Esophagus squamous epithelium (tissue), 5 donors: ENCODE results near the gene CTCF. TPM values are rescaled to one million over a fixed set of nuclear protein-coding genes. Genes with fewer than 3 reads are reported as not detected.

Experiments
- DNase-seq: peaks from one replicate; lab custom pipeline; 2025; lab: John Stamatoyannopoulos, UW
- H3K27ac ChIP-seq, 4 donors: fragments of 200-600 bp; sonication (generic); one replicate each; pipeline ENCODE4 v1.5.1; 2016 to 2019; ENCODE audit warnings: mild to moderate bottlenecking in 1 of 4
- H3K27me3 ChIP-seq, 4 donors: fragments of 200-600 bp; sonication (generic); 1 replicate in 3 of 4; 2 replicates in 1 of 4; pipeline versions ENCODE4 v1.5.1 to v1.6.0; 2017 to 2021; ENCODE audit warnings: antibody characterized with exemption in 1 of 4
- H3K36me3 ChIP-seq, 3 donors: fragments of 200-600 bp; sonication (generic); one replicate each; pipeline ENCODE4 v1.5.1; 2016 to 2019
- H3K4me1 ChIP-seq, 3 donors: fragments of 200-600 bp; sonication (generic); one replicate each; pipeline ENCODE4 v1.5.1; 2017 to 2019
- H3K4me3 ChIP-seq, 4 donors: fragments of 200-600 bp; sonication (generic); 1 replicate in 3 of 4; 2 replicates in 1 of 4; pipeline ENCODE4 v1.5.1; 2016 to 2019; ENCODE audit warnings: mild to moderate bottlenecking in 2 of 4, moderate library complexity in 1 of 4
- H3K9me3 ChIP-seq, 3 donors: fragments of 200-600 bp; sonication (generic); one replicate each; pipeline ENCODE4 v1.5.1; 2016 to 2019
- CTCF ChIP-seq, 6 experiments: fragments of 450-650 bp in 4 of 6; fragments of 200-600 bp in 2 of 6; sonication (generic) in 2 of 6; IDR thresholded peaks; one replicate each; pipeline ENCODE4 v1.5.1; 2016 to 2019; ENCODE audit warnings: antibody characterized with exemption in 6 of 6, mild to moderate bottlenecking in 4 of 6, moderate library complexity in 4 of 6
- POLR2A ChIP-seq, 4 donors: fragments of 450-650 bp; IDR thresholded peaks; one replicate each; pipeline ENCODE4 v1.6.1; 2017; ENCODE audit warnings: antibody characterized with exemption in 4 of 4, mild to moderate bottlenecking in 4 of 4, moderate library complexity in 3 of 4
- WGBS, 2 donors: methylation state at CpG; one replicate each; pipeline ENCODE4 v1.1.5; 2018; 5-methylcytosine and 5-hydroxymethylcytosine counted together
- intact Hi-C: fragments of 100-400 bp; cut with DNase I; formaldehyde crosslinking; loops from one replicate; pipeline ENCODE4 v1.15.0; 2022
- total RNA-seq, 4 donors: library from RNA; depleted of rRNA; stranded (reverse); fragments of >200 nt; gene quantifications; one replicate each; pipeline ENCODE4 v1.1.0, GENCODE V29; 2016
- donor health status: DM: yes; HTN: yes; CAD: no.

The CTCF gene
- total RNA-seq, 4 donors from 2014 or later: 29.9 to 35.5 (median 33.5) TPM

- no peak overlapping the region for H3K27ac ChIP-seq
Measured at GRCh38 chr16:67594256-67594915, 32.1 kb downstream of the CTCF start.

GRCh38 chr16:67594956-67595355, 32.6 kb downstream of the CTCF start:
- intact Hi-C loops: no loop called here
- WGBS, 2 donors: 42 to 50% methylated on average over 1 of the region's 1 CpG
- DNase-seq: no peak
- no peak for TF ChIP-seq POLR2A (IDR thresholded peaks at IDR 0.05)
- TF ChIP-seq CTCF (IDR thresholded peaks at IDR 0.05): no peak
- H3K36me3 ChIP-seq: peaks cover 0 to 13% (median 0%) of the 10 kb centered on the region in 3 donors
- no peaks in the 10 kb centered on the region for H3K9me3 ChIP-seq
- H3K27ac ChIP-seq: no peak overlapping the region
- peaks cover 0 to 16% (median 0%) of the 10 kb centered on the region in 3 donors for H3K4me1 ChIP-seq
- no peak overlapping the region for H3K4me3 ChIP-seq
- H3K27me3 ChIP-seq: no peaks in the 10 kb centered on the region

More at GRCh38 chr16:67594256-67594915, 32.1 kb downstream of the CTCF start:
- H3K36me3 ChIP-seq: peaks cover 0 to 13% (median 4%) of the 10 kb centered on the region in 3 donors
- 88 to 92% methylated on average over 5 of the region's 5 CpGs for WGBS, 2 donors
- no peak for DNase-seq
- H3K27me3 ChIP-seq: no peaks in the 10 kb centered on the region
- intact Hi-C loops: no loop called here
- TF ChIP-seq CTCF (IDR thresholded peaks at IDR 0.05) (no peak), POLR2A (IDR thresholded peaks at IDR 0.05) (no peak)
- no peak overlapping the region for H3K4me3 ChIP-seq
- H3K9me3 ChIP-seq: no peaks in the 10 kb centered on the region
- peaks cover 0 to 16% (median 0%) of the 10 kb centered on the region in 3 donors for H3K4me1 ChIP-seq

GRCh38 chr16:67598527-67598926, 36.2 kb downstream of the CTCF start:
- DNase-seq: no peak
- TF ChIP-seq POLR2A (IDR thresholded peaks at IDR 0.05) (no peak), CTCF (IDR thresholded peaks at IDR 0.05) (no peak)
- H3K36me3 ChIP-seq: peaks cover 0 to 8% (median 0%) of the 10 kb centered on the region in 3 donors
- intact Hi-C loops: no loop called here
- no peak overlapping the region for H3K27ac ChIP-seq
- 65 to 86% methylated on average over 4 of the region's 4 CpGs for WGBS, 2 donors
- peaks cover 0 to 30% (median 0%) of the 10 kb centered on the region in 3 donors for H3K4me1 ChIP-seq
- H3K9me3 ChIP-seq: no peaks in the 10 kb centered on the region
- H3K27me3 ChIP-seq: no peaks in the 10 kb centered on the region
- H3K4me3 ChIP-seq: no peak overlapping the region

GRCh38 chr16:67605641-67606040, 43.3 kb downstream of the CTCF start:
- 85 to 91% methylated on average over 3 of the region's 3 CpGs for WGBS, 2 donors
- no peak for DNase-seq
- no peak for TF ChIP-seq POLR2A (IDR thresholded peaks at IDR 0.05)
- TF ChIP-seq CTCF (IDR thresholded peaks at IDR 0.05): no peak
- Histone ChIP-seq H3K4me1 (peaks cover 0 to 13% (median 0%) of the 10 kb centered on the region in 3 donors), H3K36me3 (peaks cover 0 to 3% (median 1%) of the 10 kb centered on the region in 3 donors), H3K27me3 (no peaks in the 10 kb centered on the region), H3K4me3 (no peak overlapping the region), H3K9me3 (no peaks in the 10 kb centered on the region), H3K27ac (no peak overlapping the region)
- intact Hi-C loops: no loop called here

- no peaks in the 10 kb centered on the region for H3K27me3 ChIP-seq
- no peaks in the 10 kb centered on the region for H3K9me3 ChIP-seq
- 81 to 85% methylated on average over 6 of the region's 6 CpGs for WGBS, 2 donors
- no peak for DNase-seq
- TF ChIP-seq CTCF (IDR thresholded peaks at IDR 0.05) (no peak), POLR2A (IDR thresholded peaks at IDR 0.05) (no peak)
- H3K36me3 ChIP-seq: peaks cover 0 to 12% (median 11%) of the 10 kb centered on the region in 3 donors
- H3K4me1 ChIP-seq: peaks cover 0 to 3% (median 0%) of the 10 kb centered on the region in 3 donors
- intact Hi-C loops: no loop called here
- H3K4me3 ChIP-seq: no peak overlapping the region
- H3K27ac ChIP-seq: no peak overlapping the region
Measured at GRCh38 chr16:67606632-67607031, 44.3 kb downstream of the CTCF start.
